Measurements from ENCODE around the gene EXOC3L4.

Gene EXOC3L4

GRCh38 chr14:103133210-103134140 is 39.0 kb downstream of the EXOC3L4 start:
- no peak for DNase-seq (ENCODE audit: low spot score)

GRCh38 chr14:103134405-103134804 is 39.9 kb downstream of the EXOC3L4 start:
- no peak for DNase-seq (ENCODE audit: low spot score)

GRCh38 chr14:103134919-103135318 is 40.4 kb downstream of the EXOC3L4 start:
- DNase-seq (ENCODE audit: low spot score) = no peak

- DNase-seq (ENCODE audit: low spot score) = no peak
Observed at GRCh38 chr14:103135333-103136260, 41.1 kb downstream of the EXOC3L4 start.

- DNase-seq (ENCODE audit: low spot score) = no peak
Observed at GRCh38 chr14:103136388-103137271, 42.1 kb downstream of the EXOC3L4 start.

GRCh38 chr14:103137689-103138300 is 43.3 kb downstream of the EXOC3L4 start:
- DNase-seq (ENCODE audit: low spot score) = no peak

GRCh38 chr14:103138301-103139131 is 44.0 kb downstream of the EXOC3L4 start:
- no peak for DNase-seq (ENCODE audit: low spot score)

- DNase-seq (ENCODE audit: low spot score) = no peak
Observed at GRCh38 chr14:103139132-103140025, 44.9 kb downstream of the EXOC3L4 start.

GRCh38 chr14:103140316-103141109 is 46.0 kb downstream of the EXOC3L4 start:
- no peak for DNase-seq (ENCODE audit: low spot score)

GRCh38 chr14:103141117-103141796 is 46.7 kb downstream of the EXOC3L4 start:
- no peak for DNase-seq (ENCODE audit: low spot score)

GRCh38 chr14:103142026-103142425 is 47.5 kb downstream of the EXOC3L4 start:
- no peak for DNase-seq (ENCODE audit: low spot score)

GRCh38 chr14:103142721-103143302 is 48.3 kb downstream of the EXOC3L4 start:
- DNase-seq (ENCODE audit: low spot score) = no peak

- DNase-seq (ENCODE audit: low spot score) = no peak
Observed at GRCh38 chr14:103143506-103143905, 49.0 kb downstream of the EXOC3L4 start.

- DNase-seq (ENCODE audit: low spot score) = no peak
Observed at GRCh38 chr14:103144085-103144484, 49.6 kb downstream of the EXOC3L4 start.

- DNase-seq (ENCODE audit: low spot score) = no peak
Observed at GRCh38 chr14:103146141-103146709, 51.7 kb downstream of the EXOC3L4 start.

- no peak for DNase-seq (ENCODE audit: low spot score)
Observed at GRCh38 chr14:103149351-103150237, 55.1 kb downstream of the EXOC3L4 start.
